Measurements from ENCODE around the gene NLGN4Y.

The NLGN4Y gene

DNA sequence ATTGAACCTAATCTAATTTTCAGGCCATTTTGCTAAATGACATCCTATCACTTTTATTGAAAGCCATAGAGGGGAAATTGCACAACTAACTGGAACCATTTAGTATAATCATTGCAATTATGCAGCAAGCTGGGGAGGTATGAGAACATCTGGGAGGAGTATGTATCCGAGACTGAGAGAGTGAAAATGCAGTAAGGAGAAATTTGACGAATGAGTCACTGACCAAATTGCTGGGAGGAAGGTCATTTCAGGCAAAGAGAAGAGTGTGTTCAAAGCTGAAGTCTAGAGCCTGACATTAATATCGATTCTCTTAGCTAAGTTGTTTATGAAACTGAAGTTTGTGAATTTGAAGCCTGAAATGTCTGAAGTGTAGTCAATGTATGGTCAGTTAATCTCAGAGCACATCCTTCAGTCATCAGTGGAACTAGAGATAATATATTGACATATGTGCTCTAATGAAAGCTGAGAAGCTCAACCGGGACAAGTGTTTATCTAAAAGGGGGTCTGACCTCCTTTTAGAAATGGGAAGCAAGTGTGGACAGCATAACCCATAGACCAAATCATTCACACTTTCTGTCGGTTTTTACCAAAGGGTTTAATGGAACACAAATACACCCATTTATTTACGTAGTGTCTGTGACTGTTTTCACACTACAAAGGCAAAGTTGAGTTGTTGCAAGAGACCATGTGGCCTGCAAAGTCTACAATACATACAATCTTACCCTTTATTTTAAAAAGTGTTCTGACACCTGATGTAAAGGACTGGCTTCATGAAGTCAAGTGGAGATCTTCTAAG lies 120.0 kb downstream of the NLGN4Y start:
- in situ Hi-C loops (cut with MboI; ENCODE audit: low sequenced_read_pairs): no loop called here

DNA sequence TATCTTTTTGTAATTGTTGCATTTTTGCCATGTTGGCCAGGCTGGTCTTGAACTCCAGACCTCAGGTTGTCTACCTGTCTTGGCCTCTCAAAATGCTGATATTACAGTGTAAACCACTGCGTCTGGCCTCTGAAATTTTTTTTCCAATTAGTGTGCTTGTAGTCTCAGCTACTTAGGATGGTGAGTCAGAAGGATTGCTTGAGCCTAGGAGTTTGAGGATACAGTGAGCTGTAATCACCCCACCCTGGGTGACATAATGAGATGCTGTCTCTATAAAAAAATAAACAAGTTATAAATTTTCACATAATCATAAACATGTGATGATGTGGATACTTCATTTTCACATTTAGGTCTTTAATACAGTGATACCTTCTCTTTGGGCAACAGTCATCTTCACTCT lies 154.9 kb downstream of the NLGN4Y start:
- in situ Hi-C loops (cut with MboI; ENCODE audit: low sequenced_read_pairs): no loop called here

DNA sequence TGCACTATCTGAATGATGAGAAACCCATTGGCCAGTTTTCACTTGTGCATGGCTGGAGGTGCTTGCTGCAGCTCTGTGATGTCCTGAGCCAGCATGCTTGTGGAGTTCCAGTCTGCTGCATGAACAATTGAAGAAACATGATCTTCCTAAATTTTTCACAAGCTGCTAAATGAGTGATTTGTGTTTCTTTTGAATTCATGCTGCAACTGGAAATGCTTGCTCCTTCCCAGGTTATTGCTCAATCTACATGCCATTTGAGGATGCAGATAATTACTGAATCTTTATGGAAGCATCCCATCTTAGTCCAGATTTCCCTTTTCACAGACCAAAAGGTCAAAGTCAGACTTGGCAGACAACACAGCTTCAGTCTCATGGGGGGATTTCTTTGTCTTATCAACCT lies 170.2 kb downstream of the NLGN4Y start:
- in situ Hi-C loops (cut with MboI; ENCODE audit: low sequenced_read_pairs): no loop called here

- in situ Hi-C loops (cut with MboI; ENCODE audit: low sequenced_read_pairs): no loop called here
These were observed 183.8 kb downstream of the NLGN4Y start for GRCh38 chrY:14708158-14708557.

DNA sequence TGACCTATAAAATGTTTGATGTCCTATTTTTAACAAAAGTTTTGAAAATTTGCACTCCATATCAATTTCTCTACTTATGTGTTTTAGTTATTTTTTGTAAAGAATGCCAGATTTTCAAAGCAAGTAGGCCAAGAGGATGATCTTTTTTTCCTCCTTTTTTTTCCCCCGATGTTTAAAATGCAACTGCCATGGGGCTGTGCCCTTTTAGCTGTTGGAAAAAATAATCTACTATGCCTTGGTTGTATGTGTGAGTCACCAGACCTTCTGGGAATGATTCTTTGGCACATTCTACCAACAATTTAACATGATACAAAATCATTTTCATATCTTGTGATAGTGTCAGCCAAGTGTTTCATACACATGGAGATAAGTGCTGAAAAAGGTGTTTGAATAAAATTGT lies 217.3 kb downstream of the NLGN4Y start:
- in situ Hi-C loops (cut with MboI; ENCODE audit: low sequenced_read_pairs): no loop called here

GRCh38 chrY:14748329-14748728 lies 224.0 kb downstream of the NLGN4Y start:
- in situ Hi-C loops (cut with MboI; ENCODE audit: low sequenced_read_pairs): no loop called here

DNA sequence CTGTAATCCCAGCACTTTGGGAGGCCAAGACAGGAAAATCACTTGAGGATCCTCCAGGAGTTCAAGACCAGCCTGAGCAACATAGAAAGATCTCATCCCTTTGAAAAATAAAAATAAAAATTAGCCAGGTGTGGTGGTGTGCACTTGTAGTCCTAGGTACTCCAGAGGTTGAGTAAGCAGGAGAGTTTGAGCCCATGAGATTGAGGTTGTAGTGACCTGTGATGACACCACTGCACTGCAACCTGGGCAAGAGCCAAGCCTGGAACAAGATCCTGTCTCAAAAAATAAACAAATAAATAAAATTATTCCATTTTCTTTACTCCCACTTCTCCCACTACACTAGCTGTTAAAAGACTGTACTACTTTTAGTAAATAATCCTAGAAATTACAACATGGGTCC lies 231.2 kb downstream of the NLGN4Y start:
- in situ Hi-C loops (cut with MboI; ENCODE audit: low sequenced_read_pairs): no loop called here

DNA sequence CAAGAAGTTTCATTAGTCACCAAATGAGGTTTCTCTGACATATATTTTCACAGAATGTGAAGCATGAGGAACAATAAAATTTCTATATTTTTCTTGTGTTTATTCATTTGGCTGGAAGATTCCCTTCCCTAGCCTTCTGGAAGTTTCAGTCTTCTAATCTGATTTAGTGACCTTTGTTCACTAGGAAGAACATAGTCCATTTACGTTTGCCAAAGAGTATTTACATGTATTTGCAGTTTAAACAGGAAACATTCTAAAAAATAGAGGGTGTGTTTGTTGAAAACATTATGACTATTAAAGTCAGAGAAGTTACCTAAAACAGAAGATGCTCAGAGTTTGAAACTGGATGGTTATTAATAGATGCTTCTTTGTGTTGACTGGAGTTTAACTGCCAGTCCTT lies 238.6 kb downstream of the NLGN4Y start:
- in situ Hi-C loops (cut with MboI; ENCODE audit: low sequenced_read_pairs): no loop called here

GRCh38 chrY:14763600-14763999 lies 239.3 kb downstream of the NLGN4Y start:
- in situ Hi-C loops (cut with MboI; ENCODE audit: low sequenced_read_pairs): no loop called here

DNA sequence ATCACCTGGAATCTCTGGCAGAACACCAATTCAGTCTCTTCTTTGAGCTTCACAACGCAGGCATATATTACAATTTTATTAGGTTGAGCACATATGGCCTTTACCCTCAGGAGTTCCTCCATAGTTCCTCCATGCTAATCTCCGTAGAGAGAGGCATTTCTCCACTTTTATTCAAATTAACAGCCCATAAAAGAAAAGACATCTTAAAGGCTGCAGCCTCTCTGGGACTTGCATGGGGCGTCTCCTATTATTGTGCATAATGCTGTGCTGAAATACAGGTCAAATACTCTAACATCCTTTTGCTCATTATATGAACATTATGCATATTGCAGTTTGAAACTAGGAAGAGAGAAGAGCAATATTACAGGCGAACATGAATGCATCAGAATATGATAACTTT lies 253.9 kb downstream of the NLGN4Y start:
- in situ Hi-C loops (cut with MboI; ENCODE audit: low sequenced_read_pairs): no loop called here

- in situ Hi-C loops (cut with MboI; ENCODE audit: low sequenced_read_pairs): no loop called here
These were observed 268.8 kb downstream of the NLGN4Y start for GRCh38 chrY:14793104-14793503.

GRCh38 chrY:14793674-14794073 lies 269.3 kb downstream of the NLGN4Y start:
- in situ Hi-C loops (cut with MboI; ENCODE audit: low sequenced_read_pairs): no loop called here

- in situ Hi-C loops (cut with MboI; ENCODE audit: low sequenced_read_pairs): no loop called here
These were observed 273.7 kb downstream of the NLGN4Y start for GRCh38 chrY:14798010-14798409.

- in situ Hi-C loops (cut with MboI; ENCODE audit: low sequenced_read_pairs): no loop called here
These were observed 276.8 kb downstream of the NLGN4Y start for GRCh38 chrY:14801096-14801495.

DNA sequence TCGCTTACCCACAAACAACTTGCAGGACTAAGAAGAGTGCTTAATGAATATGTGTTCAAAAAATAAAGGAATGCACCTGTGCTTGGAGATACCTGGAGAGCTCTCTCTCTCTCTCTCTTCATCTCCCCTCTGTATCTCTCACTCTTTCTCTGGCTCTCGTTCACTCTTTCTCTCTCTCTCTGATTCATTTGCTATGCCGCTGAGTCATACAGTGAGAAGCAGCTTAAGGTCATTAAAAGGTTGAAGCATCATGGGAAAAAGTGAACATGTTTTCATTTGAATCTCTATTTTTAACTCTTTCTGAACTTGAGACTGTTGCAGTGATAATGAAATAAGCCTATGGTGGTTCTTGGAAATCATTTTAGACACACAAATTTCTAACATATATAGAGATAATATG lies 277.8 kb downstream of the NLGN4Y start:
- in situ Hi-C loops (cut with MboI; ENCODE audit: low sequenced_read_pairs): no loop called here

DNA sequence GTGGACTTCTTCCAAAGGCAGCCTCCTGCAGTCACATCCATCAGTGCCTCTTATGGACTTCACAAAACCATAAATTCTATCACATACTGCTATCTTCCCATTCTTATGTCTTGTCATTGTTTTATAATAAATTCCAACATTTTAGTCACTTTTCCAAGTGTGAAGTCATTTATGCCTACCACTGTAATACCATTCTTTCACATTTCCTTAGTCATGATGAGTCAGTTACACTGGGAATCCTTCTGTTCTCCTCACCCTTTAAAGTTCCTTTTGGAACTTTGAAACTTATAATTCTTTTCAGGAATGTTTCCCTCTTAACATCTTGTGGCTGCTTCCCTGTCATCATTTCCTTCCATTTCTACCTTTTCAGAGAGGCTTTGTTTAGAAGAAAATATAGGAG lies 279.7 kb downstream of the NLGN4Y start:
- in situ Hi-C loops (cut with MboI; ENCODE audit: low sequenced_read_pairs): no loop called here

- in situ Hi-C loops (cut with MboI; ENCODE audit: low sequenced_read_pairs): no loop called here
These were observed 294.1 kb downstream of the NLGN4Y start for GRCh38 chrY:14818452-14818851.

- in situ Hi-C loops (cut with MboI; ENCODE audit: low sequenced_read_pairs): no loop called here
These were observed 297.9 kb downstream of the NLGN4Y start for GRCh38 chrY:14822201-14822600.

DNA sequence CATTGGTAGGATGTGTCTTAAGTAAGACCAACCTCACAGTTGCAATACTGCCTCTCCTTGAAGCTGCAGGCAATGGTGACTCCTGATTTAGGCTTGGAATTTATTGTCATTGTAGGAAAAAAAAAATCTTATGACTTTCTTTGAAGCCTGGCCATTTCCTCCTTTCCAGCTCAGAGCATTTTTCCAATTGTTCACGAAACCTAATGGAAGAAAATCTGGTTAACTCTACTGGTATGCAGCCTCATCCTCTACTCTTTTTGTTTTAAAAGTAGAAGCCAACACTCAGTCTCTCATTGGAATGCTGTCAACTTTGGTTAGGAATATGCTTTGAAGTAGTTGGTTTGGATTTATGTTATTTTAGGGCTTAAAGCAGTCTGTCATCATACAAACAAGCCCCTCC lies 298.6 kb downstream of the NLGN4Y start:
- in situ Hi-C loops (cut with MboI; ENCODE audit: low sequenced_read_pairs): no loop called here

- in situ Hi-C loops (cut with MboI; ENCODE audit: low sequenced_read_pairs): no loop called here
These were observed 300.3 kb downstream of the NLGN4Y start for GRCh38 chrY:14824583-14824982.

DNA sequence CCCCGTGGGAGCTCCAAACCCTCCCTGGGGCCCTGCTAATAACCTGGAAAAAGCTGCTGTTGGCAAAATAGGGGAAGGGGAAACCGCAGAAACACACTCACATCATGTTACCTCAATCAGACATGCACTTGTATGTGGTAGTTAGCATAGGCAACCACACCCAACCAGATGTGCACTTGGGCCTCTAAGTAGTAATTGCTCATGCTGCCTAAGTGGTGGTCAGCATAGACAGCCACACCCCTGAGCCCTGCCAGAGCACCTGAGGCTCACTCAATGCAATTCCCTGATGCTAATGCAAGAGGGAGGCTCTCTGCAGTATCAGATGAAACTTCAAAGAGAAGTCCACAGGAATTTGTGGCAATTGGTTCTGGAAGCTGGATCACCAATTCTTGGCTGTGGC lies 301.4 kb downstream of the NLGN4Y start:
- in situ Hi-C loops (cut with MboI; ENCODE audit: low sequenced_read_pairs): no loop called here

GRCh38 chrY:14828531-14828930 lies 304.2 kb downstream of the NLGN4Y start:
- in situ Hi-C loops (cut with MboI; ENCODE audit: low sequenced_read_pairs): no loop called here

DNA sequence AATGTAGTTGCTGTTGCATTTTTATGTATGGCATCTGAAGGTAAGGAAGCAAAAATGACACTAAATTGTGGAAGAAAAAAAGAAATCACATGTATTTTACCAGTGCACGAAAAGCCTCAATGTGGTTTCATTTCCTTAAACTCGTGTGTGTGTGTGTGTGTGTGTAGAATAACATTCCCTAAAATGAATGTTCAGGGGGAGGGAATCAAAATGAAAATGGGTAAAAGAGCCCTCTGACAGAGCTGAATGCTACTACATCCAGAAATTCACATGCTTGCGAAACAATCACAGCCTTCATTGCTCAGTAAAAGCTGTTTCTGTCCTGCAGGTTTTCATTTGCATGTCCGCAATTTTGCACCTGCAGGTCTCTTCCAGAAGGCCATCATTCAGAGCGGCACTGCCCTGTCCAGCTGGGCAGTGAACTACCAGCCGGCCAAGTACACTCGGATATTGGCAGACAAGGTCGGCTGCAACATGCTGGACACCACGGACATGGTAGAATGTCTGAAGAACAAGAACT lies 305.1 kb downstream of the NLGN4Y start:
- in situ Hi-C loops (cut with MboI; ENCODE audit: low sequenced_read_pairs): no loop called here

Measured in hTERT RPE-1 (cell line).